RPMI8226 (cell line): ENCODE data around the gene HAAO.
A peak's percentile ranks its signal among the peaks of the same experiment; 100 is the strongest.

Source experiments
- DNase-seq: peaks from one replicate; pipeline ENCODE4 v3.0.0-alpha.2; 2015

The HAAO gene

DNA sequence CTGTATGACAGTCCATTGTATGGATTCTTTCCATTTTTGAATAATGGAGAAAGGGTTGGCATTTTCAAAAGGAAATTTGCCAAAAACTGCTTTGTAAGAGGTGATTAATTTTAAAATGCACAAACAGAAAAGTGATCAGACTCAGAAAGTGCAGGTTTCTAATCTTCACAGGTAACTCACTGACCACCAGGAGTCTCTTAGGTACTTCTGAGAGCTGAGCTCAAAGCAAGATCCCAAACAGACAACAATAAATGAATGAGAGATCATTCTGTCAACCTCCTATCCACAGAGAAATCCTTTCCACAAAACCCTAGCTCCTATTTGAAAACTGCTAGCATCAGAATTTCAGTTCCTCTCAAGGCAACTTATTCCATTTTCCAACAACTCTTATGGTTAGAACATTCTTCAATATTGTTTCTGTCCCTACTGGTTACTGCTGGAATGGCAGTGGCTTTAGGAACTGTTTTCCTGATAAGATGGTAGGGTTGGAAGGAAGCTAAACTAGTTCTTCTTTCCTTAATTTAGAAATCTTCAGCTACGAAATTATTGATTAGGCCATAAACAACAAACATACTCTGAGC lies 20.6 kb upstream of the HAAO start:
- DNase-seq, result peak; percentile 29

DNA sequence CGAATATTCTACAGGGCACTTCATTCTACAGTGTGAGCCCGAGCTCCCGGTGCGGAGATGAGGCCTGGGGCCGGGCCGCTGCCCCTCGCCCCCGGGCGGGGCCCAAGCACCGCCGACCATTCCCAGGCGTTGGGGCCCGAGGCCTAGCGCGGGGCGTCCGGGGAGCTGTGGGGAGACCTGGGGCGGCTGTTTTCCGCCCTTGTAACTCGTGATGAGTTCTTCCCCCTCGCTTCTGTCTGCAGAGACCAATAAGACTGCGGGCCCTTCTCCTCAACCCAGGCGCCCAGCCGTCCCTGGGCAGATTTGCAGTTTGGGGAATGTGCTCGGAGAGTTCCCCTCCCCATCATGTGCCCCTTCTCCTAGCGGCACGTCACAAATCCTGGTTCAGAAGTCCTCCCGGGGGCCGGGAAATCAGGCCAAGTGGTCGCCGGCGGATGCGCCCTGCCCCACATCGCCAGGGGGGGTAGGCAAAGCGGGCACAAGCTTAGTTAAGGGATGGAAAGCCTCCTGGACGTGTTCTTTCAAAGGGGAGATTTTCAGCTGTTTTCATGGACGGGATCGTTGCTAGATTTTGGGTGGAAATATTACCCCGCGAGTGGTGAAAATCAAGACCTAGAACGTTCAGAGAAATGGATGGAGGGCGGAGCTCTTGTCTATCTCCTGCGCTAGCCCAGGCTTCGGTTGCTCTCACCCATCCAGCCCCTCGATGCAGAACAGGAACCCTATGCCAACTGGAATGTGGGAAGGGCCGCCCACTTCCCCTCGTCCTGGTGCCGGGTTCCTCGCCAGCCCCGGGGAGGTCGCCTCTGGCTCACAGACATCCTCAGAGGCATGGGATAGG lies 18.8 kb upstream of the HAAO start:
- no peak for DNase-seq

DNA sequence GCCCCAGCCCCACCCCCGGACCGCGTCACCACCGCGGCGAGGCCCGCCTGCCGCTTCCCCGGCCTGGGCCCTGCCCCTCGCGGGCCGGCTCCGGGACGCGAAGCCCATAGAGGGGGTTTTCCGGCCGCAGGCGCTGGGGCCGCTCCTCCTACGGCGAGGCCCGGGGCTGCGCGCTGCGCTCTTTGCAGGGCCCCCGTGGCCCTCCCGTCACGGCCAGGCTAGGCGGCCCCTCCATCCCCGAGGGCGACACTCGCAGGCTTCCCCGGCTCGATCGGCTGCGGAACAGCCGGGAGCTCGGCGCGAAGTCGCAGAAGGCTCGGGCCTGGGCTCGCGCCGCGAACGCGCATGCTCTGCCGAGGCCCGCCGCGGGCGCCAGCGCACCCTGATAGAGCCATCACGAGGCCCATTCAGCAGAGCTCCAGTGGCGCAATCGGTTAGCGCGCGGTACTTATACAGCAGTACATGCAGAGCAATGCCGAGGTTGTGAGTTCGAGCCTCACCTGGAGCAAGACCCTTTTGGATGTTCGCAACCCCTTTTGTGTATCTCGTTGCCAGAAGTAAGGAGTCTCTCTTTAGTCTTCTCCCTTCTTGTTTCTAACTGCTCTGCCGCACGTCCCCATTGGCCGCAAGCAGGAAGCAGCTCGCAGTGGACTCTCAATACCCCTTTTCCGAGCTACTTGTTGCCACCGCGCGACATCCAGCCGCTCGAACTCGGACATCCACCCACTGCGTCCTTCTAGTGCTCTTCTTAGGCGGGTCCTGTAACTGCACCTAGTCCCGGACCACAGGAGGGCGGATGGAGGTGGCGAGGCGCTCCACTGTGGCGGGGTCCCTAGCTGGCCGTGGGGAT lies 18.0 kb upstream of the HAAO start:
- DNase-seq, result peak; percentile 93

DNA sequence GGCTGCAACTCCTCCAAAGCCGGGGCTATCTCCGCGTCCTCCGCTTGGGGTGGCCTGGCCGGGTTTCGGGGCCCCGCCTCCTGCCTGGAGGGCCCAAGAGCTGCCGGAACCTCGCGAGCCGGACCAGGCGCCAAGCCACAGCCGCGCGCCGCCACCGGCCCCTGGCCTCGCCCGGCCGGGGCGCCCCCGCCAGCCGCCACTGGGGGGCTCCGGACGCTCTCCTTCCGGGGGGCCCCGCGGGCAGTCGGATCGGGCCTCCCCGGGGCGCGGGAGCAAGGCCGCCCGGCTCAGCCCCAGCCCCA lies 17.4 kb upstream of the HAAO start:
- DNase-seq, result peak; percentile 84

DNA sequence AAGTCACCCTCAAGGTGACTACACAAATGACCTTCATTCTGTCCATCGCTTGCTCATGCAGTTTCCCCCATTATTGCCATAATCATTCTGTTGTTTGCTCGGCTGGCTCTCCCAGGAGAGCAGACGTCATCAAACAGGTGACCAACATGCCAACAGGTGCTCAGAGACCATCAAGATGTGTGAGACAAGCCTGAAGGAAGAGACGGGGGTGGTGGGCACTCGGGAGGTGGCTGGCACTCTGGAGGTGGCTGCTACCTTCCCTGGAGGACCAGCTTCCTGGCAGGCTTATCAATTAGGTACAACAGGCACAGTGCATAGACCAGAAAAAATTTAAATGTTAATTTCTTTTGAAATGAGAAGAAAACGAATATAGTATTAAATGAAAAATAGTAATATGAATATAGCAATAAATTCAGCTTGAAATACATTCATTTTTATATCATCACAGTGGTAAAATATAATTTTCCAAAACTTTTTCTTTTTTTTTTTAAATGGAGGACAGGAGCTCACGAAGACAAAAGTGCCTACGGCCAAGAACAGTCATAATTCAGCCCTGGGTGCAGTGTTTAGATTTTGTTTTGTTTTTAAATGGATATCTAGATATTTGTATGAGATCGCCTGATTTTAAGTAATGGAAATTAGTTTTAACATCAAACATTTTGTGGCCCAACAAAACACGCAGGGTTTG lies 16.9 kb upstream of the HAAO start:
- no peak for DNase-seq

DNA sequence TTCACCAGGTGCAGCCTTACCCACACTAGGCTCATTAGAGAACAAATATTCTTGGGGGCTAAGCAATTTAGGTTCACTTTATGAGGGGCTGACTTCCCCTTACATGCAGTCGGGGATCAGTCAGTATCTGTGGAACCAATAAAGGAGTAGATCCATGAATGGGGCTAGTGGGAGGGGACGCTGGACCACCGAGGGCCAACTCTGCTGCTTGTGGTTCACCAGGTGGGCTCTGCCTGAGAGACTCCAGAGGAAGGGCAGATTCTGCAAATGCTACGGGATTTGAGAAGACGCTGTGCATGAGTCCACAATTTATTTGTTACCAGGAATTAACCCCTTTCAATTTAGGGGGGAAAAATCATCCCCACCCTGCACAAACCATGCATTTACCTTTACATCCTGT lies 15.9 kb upstream of the HAAO start:
- no peak for DNase-seq

DNA sequence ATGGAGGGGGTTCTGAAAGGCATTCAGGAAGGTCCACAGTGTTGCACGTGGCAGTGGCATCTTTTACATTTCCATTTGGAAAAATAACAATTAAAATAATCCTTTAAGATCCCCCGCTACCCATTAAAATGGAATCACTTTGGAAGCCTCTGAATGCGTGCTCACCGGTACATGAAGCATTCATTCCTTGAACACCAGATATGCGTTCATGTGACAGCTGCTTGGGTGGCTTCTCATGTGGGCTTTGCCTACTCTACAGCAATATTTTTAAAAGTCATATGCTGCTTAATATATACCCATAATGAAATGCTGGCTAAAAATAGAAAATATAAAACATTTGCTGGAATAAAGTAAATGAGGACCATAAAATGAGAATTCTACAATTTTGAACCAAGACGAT lies 14.4 kb upstream of the HAAO start:
- DNase-seq, result no peak

DNA sequence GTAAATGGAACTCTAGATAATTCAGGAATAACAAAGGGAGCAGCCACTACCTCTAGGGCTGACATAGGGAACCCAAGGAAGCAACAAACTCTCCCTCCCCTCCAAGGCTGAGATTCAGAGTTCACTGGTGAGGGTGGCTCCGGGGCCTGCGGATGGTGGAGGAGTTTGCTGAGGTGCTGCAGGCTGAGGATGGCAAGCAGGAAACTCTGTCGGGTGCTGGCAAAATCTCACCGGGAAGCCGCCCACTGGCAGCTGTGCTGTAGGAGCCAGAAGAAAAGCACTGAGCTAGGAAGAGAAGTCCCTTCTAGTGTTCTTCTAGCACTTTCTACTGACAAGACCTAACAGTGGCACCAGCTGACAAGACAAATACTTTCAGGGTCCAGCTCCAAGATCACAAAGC lies 12.5 kb upstream of the HAAO start:
- no peak for DNase-seq

DNA sequence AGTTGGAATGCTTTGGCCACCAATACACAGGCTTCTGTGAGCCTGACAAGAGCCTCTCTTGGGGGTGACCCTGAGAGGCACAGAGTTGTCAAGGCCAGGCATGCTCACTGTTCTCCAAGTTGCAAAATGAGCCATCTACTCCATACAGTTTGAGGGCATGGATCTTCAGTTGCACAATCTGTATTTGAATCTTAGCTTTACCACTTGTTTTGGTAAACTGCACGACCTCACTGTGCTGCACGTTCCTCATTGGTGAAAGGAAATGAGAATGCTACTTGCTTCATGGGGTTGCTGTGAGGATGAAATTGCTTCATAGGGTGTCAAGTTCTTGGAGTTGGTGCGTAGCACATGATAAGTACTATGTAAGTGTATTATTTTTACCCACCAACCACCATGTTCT lies 12.0 kb upstream of the HAAO start:
- DNase-seq, result no peak

DNA sequence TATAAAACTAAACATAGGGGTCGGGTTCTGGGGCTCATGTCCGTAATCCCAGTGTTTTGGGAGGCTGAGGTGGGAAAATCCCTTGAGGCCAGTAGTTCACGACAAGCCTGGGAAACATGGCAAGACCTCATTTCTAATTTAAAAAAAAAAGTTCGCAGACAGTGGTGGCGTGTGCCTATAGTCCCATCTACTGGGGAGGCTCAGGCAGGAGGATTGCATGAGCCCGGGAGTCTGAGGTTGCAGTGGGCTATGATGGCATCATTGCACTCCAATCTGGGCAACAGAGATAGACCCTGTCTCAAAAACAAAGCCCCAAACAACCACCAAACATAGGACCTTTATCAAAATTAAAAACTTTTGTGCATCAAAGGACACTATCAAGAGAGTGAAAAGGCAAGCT lies 9.8 kb upstream of the HAAO start:
- DNase-seq, result no peak

DNA sequence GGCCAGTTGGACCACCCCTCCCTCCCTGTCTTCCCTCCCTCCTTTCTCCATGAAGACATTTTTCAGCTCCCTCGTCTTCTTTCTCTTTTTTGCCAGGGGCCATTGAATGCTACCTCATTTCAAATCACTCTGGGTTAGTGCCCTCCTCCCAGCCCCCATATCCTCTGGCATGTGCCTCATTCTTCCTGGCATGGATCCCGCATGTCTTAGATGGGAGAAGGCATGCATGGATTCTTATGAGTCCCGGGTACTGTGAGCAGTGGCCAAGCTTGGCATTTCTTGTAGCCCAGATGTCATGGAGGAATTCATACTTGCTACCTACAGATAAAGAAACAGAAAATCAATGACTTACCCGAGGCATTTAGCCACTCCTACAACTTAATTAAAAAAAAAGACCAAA lies 9.0 kb upstream of the HAAO start:
- DNase-seq, result no peak

DNA sequence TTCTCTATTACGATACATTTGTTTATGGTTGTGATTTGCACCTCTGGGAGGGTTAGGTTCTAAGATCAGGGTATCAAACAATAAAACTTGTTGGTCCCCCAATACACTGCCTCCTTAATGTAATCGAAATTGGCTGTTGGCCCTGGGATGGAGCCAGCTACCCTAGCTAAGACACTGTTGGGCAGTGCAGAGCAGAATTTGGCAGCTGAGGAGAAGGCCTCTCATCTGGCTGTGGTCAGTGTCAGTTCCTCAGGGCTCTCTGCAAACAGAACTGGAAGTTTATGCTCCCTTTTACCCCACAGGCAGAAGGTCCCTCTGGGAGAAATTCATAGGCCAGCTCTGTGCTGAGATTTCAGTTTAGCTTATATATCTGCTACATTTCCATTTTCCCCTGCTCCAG lies 8.6 kb upstream of the HAAO start:
- no peak for DNase-seq

DNA sequence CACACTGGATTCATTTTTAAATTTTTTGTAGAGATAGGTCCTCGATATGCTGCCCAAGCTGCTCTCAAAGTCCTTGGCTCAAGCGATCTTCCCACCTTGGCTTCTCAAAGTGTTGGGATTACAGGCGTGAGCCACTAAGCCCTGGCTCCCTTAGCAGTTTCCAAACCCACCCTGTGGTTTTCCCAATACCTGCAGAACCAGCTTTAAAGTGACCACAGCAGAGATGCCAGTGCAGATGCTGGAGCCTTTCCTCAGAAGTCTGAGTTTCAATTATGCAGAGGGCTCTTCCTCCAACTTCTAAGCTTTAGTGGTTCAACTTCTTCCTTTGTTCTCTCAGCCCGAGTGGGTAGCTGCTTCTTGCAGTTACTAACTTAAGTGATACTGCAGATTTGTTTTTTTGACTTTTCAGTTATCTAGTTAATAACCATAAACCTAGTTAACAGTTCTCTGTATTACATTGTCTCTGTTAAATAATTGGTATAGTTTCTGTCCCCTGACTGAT lies 8.1 kb upstream of the HAAO start:
- no peak for DNase-seq

DNA sequence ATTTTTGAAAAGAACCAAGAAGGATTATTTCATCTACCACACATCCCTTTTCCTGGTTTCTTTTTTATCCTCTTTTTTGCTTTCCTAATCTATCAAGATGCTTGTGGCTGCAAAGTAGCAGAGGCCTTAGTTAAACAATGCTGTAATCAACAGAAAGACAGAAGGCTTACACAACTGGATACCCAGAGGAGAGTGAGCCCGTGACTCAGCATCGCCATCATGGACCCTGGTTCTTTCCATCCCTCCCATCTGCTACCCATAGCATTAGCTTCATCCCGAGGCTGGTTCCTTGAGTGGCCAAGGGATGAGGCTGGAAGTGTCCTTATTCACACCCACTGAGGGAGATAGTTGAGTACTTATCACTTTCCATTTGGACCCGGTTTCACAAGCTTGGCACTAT lies 7.5 kb upstream of the HAAO start:
- DNase-seq, result no peak

DNA sequence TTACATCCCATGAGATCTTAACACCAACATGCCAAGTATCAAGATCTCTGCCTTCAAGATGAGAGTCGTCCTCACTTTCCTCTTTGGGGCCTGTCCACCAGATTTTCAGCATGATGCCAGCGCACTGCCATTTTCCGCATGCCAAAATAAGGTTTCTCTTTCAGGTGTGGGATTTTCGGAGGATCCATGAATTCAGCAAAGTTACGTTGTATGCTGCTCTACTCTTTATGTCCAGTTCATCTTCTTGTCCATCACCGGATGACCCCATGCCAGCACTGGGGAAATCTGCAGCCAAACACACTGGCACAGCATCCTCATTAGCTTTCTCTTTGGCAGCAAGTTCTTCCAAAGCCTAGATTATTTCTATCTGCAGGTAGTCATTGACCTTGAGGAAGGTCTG lies 4.9 kb upstream of the HAAO start:
- DNase-seq, result no peak

DNA sequence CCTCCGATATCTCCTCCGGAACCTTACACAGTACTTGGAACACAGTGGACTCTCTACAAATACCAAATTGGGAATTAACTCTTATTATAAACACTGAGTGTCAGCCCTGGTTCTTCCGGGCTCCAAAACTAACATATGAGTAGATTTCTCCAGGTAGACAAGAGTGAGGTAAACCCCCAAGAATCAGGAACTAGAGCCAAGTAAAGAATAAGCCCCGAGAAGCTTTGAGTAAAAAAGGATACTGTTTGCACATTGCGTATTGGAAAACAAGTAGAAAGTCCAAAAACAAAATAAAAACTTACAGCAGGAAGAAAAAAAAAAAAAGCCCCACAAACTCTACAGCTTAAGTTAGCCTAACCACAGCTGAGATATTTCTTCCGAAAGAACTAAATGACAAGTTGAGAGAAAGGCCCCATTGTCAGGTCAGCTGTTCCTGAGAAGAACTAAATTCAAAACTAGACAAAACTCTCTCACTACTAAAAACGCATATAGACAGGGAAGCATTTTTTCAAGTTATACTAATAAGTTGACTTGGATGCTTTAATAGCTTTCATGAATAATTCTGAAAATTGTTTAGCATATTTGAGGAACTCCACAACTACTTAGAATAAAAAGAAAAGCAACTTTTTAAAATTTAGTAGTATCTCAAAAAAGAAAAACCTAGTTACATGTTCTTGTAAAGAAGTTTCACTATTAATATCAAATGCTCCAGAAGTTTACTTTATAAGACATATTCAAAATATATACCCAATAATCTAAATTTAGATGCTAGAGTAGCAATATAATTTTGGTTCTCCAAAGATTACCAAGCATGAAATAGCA lies 4.3 kb upstream of the HAAO start:
- no peak for DNase-seq

DNA sequence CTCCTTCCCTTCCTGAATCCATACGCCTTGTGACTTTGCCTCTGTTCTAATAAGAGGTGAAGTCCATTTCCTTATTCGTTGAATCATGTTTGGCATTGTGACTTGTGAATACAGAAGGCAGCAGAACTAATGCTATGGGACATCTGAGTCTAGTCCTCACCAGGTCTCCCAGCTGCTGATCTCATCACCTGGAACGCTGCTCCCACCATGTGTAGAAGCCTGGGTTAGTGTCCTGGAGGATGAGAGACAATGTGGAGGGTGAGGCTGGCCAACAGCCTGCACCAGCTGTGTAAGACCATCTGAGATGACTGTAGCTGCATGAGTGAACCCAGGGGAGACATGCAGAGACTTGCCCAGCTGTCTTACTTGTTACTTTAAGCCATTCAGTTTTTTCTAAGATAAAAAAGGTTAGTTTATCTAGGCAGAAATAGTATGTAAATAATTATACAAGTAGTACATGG lies 3.5 kb upstream of the HAAO start:
- DNase-seq, result no peak

DNA sequence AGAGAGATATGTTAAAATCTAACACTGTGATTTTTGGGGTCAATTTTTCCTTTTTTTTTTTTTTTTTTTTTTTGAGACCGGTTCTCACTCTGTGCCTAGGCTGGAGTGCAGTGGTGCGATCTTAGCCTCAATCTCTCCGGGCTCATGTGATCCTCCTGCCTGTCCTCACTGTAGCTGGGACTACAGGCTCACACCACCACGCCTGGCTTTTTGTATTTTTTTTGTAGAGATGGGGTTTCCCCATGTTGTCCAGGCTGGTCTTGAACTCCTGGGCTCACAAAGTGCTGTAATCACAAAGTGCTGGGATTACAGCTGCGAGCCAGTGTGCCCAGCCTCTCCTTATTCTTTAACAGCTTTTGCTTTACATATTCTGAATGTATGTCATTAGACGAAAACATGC lies 2.9 kb upstream of the HAAO start:
- DNase-seq, result no peak

DNA sequence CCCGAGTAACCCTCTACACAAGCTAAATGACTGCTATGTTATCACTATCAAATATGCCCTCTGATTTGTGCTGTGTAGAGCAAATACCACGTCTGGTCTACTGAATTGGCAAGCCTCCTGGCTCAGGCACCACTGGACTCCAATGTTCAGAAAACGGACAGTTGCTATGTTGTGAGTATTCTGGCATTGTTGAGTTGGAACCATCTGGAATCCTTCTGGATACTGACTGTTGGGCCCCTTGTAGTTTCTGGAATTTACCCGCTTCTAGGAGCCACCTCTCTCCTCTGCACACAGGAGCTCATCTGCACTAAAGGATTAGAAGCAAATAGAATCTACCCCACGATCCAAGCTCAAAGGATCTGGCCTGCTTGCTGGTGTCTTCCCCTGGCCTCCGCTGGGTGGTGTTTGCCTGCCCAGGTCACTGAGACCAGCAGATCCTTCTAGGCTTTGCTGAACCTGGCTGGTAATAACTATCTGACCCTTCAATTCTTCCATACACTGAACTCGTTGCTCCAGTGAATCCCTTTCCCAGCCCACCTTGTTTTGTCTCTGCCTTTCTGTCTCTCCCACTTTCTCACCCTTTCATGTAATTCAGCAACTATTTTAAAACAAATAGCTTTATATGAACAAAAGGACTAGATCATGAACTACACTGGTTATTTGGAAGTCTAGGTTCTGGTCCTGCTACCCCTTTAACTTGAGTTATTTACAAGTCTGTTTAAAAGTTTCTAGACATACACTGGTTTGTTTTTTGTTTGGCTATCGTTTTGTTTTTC lies 2.1 kb upstream of the HAAO start:
- DNase-seq, result peak; percentile 47

DNA sequence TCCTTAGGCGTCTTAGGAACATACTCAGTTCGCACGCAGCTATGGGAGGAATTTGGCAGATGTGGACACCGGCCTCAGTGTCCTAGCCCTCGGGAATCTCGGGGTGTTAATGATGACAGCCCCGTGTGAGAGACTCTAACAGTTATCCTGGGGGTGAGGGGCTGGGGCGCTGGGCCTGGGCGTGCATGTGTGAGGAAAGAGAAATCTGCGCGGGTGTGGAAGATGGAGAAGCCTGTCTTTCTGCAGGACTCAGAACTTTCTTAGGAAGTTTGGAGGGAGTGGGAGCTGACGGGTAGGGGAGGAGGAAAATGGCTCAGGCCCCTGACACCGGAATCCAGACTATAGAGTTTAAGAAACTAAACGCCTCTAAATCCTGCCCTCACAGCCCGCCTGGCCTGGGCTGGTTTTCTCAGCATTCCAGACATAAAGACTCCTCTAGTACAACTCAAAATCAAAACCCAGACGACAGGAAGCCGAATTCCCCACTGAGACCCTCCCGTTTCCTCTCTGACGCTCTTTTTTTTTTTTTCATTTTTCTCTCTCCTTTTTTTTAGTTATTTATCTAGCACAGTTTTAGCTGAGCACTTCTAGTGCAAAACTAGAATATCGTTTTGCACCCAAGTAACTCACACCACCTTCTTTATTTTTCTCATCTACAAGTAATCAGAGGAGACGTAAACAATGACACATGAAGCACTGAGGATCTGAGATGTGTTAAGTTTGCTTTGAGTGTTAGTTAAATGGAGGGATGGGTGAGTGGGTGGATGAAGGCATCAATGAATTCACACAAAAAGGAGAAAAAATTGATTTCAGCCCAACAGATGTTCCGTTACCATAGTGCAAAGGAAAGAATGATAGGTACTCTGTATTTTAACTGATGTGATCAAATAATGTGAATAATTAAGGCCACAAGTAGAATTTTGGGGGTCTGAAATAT lies 1.2 kb upstream of the HAAO start:
- no peak for DNase-seq
